HG03103 (cell line): ENCODE results near the gene C4orf51.
"Not testable (repeated sequence)": the region's sequence is repeated elsewhere in the genome, so short reads cannot be mapped to it uniquely, and the experiment has no call there.

Experiments used
- ATAC-seq: cut with Tn5 transposase; IDR thresholded peaks from one replicate; pipeline ENCODE4 v1.9.1; 2021; ENCODE audit warnings: low read depth; ENCODE audit not compliant: unreplicated experiment

C4orf51 gene

DNA sequence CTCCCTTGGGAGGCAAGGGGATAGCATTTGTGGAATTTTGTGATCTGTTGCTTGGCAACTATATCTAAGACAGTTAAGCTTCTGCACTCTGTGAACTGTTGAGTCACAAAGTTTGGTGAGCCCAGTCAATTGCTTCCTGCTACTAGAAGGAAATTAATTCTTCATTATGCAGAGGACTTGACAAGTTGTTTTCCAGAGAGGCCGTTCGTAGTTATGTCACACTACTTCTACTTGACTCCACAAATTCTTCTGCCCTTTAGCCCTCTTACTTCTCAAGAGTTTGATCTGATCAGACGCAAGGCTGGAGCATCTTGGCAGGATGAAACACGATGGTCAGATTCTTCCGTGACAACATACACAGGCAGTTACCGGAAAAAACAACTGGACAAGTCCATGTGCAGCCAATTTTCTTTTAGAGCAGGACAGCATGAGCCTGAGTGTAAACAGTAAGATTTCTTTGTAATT, at the start of gene C4orf51:
TSS of gene C4orf51 (plus strand) at position 156 of the 465 bp plus-strand sequence. CDS start at position 214, 58 bp downstream.
- ATAC-seq = no peak

DNA sequence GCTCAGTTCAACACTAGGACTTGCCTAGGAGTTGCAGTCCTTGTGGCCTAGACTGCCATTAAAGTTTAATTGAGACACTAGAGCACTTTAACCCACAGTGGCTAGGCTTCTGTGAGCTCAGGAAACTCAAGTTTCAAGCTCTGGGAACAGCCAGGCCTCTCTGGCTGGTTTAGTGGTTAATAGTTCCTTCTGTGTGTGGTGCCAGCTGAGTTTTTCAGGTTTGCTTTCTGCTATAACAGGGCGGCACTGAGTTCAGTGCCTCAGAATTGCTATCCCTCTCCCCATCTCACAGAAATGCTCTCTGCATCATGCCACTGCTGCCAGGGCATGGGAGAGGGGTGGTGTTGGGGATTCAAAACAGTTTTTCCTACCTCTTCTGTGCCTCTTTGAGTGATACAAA, 44.8 kb upstream of the C4orf51 start:
- ATAC-seq = no peak

DNA sequence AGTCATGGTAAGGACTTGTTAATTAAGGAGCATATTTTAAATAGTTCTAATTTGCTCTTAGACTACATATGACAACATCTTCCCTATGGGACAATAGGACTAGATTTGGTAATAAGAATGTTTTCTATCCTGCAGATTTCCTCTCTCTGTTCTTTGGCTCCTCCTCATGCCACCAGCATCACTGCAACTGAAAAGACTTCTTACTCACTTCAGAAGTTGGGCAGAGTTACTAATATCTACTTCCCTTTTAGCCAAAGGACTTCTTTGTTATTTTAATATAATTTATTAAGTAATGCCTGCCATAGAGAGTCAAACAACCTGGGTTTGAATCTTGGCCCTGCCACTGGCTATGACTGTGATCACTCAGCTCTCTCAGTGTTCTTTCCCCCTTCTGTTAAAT, 44.3 kb upstream of the C4orf51 start:
- ATAC-seq = no peak

DNA sequence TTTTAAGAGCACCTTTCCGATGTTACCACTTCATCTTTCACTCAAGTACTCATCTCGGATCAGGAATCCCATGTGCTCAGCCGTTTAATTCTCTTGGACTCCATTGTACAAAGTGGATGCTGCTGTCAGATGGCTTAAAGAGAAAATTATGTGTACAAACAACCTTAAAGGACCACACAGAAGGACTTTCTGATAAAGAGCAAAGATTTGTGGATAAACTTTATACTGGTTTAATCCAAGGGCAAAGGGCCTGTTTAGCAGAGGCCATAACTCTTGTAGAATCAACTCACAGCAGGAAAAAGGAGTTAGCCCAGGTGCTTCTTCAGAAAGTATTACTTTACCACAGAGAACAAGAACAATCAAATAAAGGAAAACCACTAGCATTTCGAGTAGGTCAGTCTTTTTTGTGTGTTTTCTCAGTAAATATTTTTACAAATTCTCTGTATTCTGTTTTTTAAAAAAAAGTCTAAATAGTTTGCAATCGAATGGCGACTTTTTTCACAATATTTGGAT, 40.7 kb upstream of the C4orf51 start:
- ATAC-seq = no peak

DNA sequence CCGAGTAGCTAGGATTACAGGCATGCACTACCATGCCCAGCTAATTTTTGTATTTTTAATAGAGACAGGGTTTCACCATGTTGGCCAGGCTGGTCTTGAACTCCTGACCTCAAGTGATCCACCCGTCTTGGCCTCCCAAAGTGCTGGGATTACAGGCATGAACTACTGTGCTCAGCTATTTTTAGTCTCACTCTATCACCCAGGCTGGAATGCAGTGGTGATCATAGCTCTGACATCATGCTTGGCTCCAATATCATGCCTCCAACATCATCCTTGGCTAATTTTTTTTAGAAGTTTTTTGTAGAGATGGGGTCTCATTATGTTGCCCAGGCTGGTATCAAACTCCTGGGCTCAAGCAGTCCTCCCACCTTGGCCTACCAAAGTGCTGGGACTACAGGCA, 39.7 kb upstream of the C4orf51 start:
- not testable (repeated sequence) for ATAC-seq

DNA sequence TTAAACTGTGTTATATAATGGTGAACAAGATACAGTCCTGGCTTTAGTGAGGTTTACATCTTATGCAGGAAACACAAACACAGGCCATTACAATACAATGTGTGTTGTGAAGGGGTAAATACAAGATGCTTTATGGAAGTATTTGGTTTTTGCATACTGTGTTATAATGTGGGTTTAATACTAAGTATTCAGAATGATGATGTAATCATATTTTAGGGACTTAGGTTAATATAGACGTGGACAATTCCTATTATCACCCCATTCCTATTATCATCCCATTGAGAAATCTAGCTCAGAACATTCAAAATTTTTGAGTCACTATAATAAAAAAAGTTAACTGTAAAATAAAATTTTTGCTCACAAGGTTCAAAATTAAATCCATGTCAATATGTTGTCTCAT, 36.7 kb upstream of the C4orf51 start:
- no peak for ATAC-seq

DNA sequence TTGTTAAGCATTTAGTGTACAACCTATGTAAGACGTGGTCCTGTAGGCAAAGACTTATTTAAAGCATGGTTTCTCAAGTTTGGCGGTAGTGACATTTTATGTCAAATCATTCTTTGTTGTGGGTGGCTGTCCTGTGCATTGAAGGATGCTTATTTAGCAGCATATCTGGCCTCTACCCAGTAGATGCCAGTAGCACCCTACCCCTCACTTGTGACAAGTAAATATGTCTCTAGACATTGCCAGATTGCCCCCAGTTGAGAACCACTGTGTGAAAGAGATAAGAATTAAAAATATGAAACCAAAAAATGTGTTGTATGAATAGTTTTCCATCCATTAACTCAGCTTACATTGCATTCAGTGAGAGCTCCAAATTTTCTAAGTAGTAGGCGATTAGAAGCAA, 35.2 kb upstream of the C4orf51 start:
- ATAC-seq = no peak

DNA sequence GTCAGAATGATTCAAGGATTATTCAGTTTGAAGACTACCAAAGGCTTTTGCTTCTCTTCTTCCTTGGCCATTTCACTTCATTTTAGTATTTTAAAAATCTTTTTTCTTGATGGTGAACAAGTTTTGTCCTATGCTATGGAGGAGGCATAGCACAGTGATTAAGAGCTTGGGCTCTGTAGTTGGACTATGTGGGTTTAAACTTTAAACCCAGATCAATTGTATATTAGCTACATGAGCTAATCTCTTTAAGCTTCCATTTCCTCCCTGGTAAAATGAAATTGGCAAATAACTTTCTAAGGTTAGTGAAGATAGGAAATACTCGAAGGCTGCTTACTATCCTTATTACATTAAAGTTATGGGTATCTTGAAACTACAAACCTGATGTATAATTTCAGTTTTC, 23.8 kb upstream of the C4orf51 start:
- no peak for ATAC-seq

DNA sequence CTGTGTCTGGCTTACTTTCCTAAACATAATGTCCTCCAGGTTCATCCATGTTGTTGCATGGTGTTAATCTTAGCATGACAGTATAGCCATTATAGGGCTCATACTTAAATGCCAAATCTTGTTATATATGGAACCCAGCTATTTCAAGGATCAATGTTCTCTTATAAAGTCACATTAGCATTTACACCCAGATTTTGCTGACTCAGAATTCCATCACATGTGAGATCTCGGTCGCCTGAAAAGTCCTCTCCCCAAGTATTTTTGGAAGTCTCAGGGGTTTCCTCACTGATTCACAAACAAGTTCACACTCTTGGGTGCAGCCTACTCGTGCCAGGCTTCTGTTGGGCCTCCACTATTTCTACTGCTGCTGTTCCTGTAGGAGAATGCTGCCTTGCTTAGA, 19.9 kb upstream of the C4orf51 start:
- ATAC-seq = no peak

DNA sequence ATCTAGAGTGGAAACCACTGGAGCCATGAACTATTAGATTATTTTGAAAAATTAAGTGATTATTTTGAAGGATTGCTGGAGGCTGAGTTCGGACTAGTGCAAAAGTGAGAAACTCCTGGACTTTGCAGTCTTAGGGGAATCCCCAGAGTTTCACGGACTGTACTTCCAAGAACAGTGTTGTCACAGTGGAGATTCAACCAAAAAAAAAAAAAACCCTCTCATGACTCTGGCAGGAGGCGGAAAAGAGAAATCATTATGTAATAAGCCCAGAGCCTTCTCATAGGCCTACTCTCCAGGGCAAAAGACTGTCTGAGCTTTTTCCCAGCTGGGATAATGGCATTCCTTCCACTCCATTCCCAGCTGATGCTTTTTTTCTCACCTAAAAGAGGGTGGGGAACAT, 16.8 kb upstream of the C4orf51 start:
- ATAC-seq = no peak

DNA sequence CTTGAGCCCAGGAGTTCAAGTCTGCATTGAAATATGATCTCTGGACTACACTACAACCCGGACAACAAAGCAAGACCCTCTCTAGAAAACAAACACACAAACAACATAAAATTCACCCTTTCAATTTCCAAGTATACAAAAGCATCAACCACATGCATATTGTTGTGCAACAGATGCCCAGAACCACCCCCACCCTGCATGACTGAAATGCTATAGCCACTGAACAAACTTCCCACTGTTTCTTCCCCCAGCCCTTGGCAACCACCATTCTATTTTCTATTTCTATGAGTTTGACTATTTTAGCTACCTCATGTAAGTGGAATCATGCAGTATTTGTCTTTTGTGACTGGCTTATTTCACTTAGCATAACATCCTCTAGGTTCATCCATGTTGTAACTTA, 14.2 kb upstream of the C4orf51 start:
- no peak for ATAC-seq

DNA sequence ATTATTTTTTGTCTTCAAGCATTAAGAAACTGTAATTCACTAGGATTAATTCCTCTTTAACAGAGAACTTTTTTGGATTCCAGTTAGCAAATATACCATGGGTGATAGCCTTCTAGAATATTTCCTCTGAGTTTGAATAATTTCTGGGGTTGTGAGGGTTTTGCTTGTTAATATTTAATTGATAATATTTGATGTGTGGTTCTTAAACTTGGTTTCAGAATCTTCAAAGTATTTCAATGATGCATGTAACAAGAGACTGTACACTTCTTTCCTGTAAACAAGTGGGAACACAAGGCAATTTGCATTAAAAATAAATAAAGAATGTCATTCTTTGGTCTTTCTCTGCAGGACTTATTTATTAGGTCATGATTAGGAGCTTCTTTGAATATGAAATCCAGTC, 9.5 kb upstream of the C4orf51 start:
- ATAC-seq = no peak

DNA sequence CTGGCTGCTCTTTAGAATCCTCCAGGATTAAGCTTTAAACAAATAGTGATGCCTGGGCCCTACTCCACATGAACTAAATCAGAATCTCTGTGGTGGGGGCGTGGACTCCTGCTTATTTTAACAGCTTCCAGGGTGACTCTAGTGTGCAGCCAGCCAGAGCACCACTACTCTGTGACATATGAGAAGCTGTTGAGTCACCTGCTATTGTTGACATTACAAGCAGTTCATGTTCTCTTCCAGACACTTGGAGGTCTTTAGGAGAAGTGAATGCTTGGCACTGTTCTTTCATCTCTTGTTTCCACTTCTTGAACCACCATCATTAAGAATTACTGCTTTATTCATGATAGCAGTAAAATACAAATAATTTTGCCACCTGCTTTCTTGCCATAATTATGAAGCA, 426 bp upstream of the C4orf51 start:
- no peak for ATAC-seq

DNA sequence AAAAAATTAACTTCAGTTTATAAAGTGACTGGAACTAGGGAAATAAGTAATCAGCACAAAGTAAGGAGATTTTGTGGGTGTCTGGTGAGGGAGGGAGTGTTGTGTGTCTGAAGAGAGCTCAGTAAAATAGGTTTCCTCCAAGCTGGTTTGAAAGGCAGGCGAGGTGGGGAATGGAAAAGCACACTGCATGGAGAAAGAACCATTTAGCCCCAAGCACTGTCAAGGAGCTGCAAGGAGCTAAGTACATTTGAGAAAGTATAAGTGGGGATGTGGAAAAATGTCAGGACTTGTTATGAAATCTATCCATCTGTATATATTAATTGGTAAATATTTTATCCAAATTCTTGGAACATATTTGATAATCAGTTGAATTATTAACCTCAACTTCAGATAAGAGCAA, 956 bp downstream of the C4orf51 start:
- no peak for ATAC-seq

DNA sequence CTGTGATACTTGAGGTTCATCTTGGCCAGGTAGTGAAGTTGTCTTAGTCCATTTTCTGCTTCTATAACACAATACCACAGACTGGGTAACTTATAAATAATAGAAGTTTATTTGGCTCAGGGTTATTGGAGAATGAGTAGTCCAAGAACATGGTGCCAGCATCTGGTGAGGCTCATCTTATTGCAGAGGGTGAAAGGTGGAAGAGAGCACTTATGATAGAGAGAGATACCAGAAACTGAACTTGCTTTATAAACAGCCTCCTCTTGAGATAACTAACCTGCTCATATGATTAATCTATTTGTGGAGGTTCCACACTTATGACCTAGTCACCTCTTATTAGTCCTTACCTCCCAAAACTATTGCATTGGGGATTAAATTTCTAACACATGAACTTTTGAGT, 1.6 kb downstream of the C4orf51 start:
- no peak for ATAC-seq

DNA sequence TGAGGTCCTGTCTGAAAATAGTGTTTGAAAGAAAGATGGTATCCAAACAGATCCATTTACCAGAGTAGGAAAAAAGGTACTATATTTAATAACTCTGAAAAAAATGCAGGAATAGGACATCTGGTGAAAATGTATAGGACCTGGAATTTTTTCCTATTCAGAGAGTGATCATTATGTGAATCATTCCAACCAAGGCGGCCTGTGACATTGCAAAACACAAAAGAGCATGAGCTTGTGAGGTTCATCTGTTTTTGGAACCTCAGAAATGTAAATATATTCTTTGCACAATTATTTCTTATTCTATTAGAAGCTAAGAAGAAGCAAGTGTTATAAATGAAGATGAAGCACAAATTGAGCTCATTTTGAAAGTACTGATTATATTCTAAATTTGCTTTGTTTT, 2.0 kb downstream of the C4orf51 start:
- no peak for ATAC-seq

DNA sequence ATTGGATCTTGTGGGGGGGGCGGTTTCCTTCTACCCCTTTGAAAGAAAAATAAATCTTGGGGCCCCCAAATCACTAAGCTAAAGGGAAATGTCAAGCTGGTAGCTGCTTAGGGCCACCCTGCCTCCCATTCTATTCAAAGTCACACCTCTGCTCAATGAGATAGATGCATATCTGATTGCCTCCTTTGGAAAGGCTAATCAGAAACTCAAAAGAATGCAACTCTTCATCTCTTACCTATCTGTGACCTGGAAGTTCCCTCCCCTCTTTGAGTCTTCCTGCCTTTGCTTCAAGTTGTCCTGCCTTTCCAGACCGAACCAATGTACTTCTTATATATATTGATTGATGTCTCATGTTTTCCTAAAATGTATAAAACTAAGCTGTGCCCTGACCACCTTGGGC, 7.0 kb downstream of the C4orf51 start:
- no peak for ATAC-seq

DNA sequence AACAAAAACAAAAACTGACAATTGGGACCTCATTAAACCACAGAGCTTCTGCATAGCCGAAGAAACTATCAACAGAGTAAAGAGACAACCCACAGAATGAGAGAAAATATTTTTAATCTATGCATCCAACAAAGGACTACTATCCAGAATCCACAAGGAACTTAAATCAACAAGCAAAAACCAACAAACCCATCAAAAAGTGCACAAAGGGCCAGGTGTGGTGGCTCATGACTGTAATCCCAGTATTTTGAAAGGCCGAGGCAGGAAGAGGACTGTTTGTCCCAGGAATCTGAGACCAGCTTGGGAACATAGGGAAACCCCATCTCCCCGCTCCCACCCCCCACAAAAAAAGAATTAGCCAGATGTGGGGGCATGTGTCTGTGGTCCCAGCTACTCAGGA, 10.7 kb downstream of the C4orf51 start:
- no peak for ATAC-seq

DNA sequence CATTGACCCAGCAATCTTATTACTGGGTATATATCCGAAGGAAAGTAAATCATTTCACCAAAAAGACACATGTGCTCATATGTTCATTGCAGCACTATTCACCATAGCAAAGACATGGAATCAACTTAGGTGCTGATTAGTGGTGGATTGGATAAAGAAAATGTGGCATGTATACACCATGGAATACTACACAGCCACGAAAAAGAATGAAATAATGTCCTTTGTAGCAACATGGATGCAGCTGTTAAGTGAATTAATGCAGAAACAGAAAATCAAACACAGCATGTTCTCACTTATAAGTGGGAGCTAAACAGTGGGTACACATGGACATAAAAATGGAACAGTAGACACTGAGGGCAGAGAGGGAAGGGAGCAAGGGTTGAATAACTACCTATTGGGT, 11.5 kb downstream of the C4orf51 start:
- not testable (repeated sequence) for ATAC-seq

DNA sequence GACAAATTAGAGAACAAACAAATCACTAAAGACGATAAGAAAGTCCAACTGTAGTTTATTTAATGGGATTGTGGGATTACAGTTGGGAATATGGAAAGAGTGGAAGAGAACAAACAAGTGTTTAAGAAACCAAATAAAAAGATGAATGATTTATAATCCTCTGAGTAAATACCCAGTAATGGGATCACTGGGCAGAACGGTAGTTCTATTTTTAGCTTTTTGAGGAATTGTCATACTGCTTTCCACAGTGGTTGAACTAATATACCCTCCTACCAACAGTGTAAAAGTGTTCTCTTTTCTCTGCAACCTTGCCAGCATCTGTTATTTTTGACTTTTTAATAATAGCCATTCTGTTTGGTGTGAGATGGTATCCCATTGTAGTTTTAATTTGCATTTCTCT, 15.0 kb downstream of the C4orf51 start:
- ATAC-seq = no peak

DNA sequence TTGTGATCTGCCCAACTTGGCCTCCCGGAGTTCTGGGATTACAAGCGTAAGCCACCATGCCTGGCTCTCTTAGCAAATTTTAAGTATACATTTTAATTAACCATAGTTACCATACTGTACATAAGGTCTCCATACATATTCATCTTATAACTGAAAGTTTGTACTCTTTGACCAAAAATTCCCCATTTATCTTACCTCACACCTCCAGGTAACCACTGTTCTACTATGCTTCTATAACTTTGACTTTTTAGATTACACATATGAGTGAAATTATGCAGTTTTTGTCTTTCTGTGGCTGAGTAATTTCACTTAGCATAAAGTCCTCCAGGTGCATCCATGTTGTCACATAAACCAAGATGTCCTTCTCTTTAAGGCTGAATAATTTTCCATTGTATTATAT, 17.4 kb downstream of the C4orf51 start:
- no peak for ATAC-seq

DNA sequence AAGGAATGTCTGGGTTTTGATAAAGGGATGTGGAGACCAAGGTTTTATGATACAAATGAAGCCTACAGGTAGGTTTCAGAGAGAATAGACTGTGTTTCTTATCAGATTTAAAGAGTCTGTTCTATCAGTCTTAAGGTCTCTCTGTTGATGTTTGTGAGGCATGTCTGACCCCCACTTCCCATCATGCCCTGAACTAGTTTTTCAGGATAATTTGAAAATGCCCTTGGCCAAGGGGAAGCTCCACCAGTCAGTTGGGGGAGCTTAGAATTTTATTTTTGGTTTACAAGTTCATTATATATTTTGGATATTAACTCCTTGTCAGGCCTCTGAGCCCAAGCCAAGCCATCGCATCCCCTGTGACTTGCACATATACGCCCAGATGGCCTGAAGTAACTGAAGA, 18.6 kb downstream of the C4orf51 start:
- no peak for ATAC-seq

DNA sequence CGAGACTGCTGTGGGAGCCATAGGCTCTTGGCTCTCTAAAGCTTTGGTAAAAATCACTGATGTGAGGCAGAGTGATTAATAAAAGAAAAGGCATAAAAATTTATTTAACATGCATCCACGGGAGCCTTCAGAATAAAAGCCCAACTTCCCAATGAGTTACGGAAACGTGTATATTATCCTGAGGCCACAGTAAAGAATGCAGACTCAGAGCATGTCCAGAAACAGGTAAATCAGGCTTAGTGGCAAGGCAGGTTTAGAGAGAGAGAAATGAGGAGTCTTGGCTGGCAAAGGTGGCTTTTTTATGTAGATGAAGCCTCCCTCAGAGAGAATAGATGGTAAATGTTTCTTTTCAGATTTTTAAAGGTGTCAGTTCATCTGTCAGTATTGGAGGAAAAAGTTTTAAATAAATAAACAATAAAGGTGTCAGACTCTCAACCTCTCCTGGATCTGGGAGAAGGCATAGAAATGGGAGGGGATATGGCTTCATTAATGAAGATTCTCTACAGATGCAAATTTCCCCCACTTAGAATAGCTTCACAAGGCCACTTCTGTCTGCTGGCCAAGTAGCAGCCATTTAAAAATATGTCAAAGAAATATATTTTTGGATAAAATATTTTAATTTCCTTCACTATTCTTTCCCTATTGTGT, 24.0 kb downstream of the C4orf51 start:
- ATAC-seq = no peak
